Spleen (tissue), 7 donors: ENCODE measurements around the gene OPCML.

Source experiments
- CTCF ChIP-seq, 11 experiments: fragments of 200-600 bp in 7 of 11; fragments of 450-650 bp in 4 of 11; sonication (generic) in 4 of 11; IDR thresholded peaks in 8 of 11; conservative IDR thresholded peaks in 3 of 11; 1 replicate in 7 of 11; 2 replicates in 4 of 11; pipeline versions ENCODE4 v1.4.0 to v1.8.0; 2016 to 2021; ENCODE audit warnings: antibody characterized with exemption in 11 of 11, inconsistent platforms in 4 of 11, mild to moderate bottlenecking in 1 of 11
- POLR2A ChIP-seq, 3 donors: fragments of 450-650 bp; IDR thresholded peaks; one replicate each; pipeline ENCODE4 v1.5.1; 2017; ENCODE audit warnings: antibody characterized with exemption in 3 of 3, mild to moderate bottlenecking in 1 of 3
- POLR2AphosphoS5 ChIP-seq, 3 donors: sonication (generic); formaldehyde crosslinking; IDR thresholded peaks; one replicate each; pipeline ENCODE4 v1.5.1; 2017; ENCODE audit warnings: antibody characterized with exemption in 3 of 3
- donor health status: DM: no; HTN: no; CAD: no; lungs with moderate emphysema.
- donor health status: DM: no; HTN: no; CAD: no.
- donor health status: DM: no; HTN: no; CAD: no.

GRCh38 chr11:132531921-132532320, 1000.4 kb downstream of the OPCML start:
- TF ChIP-seq CTCF (IDR thresholded peaks at IDR 0.05 in 8 of 11, conservative IDR thresholded peaks at IDR 0.05 in 3 of 11) (no peak), POLR2A (IDR thresholded peaks at IDR 0.05) (no peak), POLR2AphosphoS5 (IDR thresholded peaks at IDR 0.05) (no peak)
